DND-41 (cell line): ENCODE data around the gene NIPSNAP2.

Source experiments
- ATAC-seq: fragments of 200-7000 bp; cut with Tn5 transposase; 3 replicates; pipeline ENCODE4 v1.9.1; 2021; ENCODE audit warnings: low read depth; ENCODE audit not compliant: insufficient read depth
- DNase-seq: peaks from one replicate; pipeline ENCODE4 v3.0.0-alpha.2; 2020
- H2AFZ ChIP-seq: 2 replicates; pipeline ENCODE4 v1.6.0; 2012; ENCODE audit warnings: low read depth, low read length
- H3K27ac ChIP-seq: 2 replicates; pipeline ENCODE4 v1.5.1; 2012; ENCODE audit warnings: low read length, inconsistent platforms
- H3K27me3 ChIP-seq: fragments of 200-600 bp; sonication (generic); 2 replicates; pipeline ENCODE4 v1.6.0; 2012; ENCODE audit warnings: low read length, mild to moderate bottlenecking, inconsistent platforms; ENCODE audit not compliant: insufficient read depth, poor library complexity
- H3K36me3 ChIP-seq: 2 replicates; pipeline ENCODE4 v1.5.1; 2012; ENCODE audit warnings: low read length, inconsistent platforms; ENCODE audit not compliant: insufficient read depth
- H3K4me1 ChIP-seq: 2 replicates; pipeline ENCODE4 v1.5.1; 2012; ENCODE audit warnings: mild to moderate bottlenecking, low read length; ENCODE audit not compliant: insufficient read depth
- H3K4me2 ChIP-seq: 2 replicates; pipeline ENCODE4 v1.6.0; 2012; ENCODE audit warnings: mild to moderate bottlenecking, moderate library complexity, low read length, inconsistent platforms; ENCODE audit not compliant: insufficient read depth
- H3K4me3 ChIP-seq, 2 experiments: fragments of 200-600 bp in 1 of 2; shearing (Covaris generic) in 1 of 2; 2 replicates each; pipeline ENCODE4 v1.5.1; 2012 to 2016; ENCODE audit warnings: inconsistent platforms in 2 of 2, low read length in 2 of 2, mild to moderate bottlenecking in 2 of 2, low read depth in 1 of 2, moderate library complexity in 1 of 2
- H3K79me2 ChIP-seq: 2 replicates; pipeline ENCODE4 v1.6.0; 2012; ENCODE audit warnings: low read length, inconsistent platforms; ENCODE audit not compliant: insufficient read depth
- H3K9ac ChIP-seq: 2 replicates; pipeline ENCODE4 v1.6.0; 2012; ENCODE audit warnings: low read depth, mild to moderate bottlenecking, inconsistent platforms, low read length, moderate library complexity
- H3K9me3 ChIP-seq: 2 replicates; pipeline ENCODE4 v1.5.1; 2012; ENCODE audit warnings: low read length, moderate library complexity, mild to moderate bottlenecking, inconsistent platforms; ENCODE audit not compliant: insufficient read depth, severe bottlenecking
- H4K20me1 ChIP-seq: 2 replicates; pipeline ENCODE4 v1.6.0; 2012; ENCODE audit warnings: low read length; ENCODE audit not compliant: insufficient read depth
- EZH2 ChIP-seq: IDR thresholded peaks from 3 replicates; pipeline ENCODE4 v1.6.1; 2012; ENCODE audit warnings: borderline replicate concordance, low read depth, mild to moderate bottlenecking, moderate library complexity, low read length, inconsistent platforms; ENCODE audit not compliant: severe bottlenecking
- TF ChIP-seq, protein P1 (sequence below): IDR thresholded peaks from 2 replicates; pipeline ENCODE4 v1.5.1; 2012; ENCODE audit warnings: borderline replicate concordance, low read length, moderate library complexity, mild to moderate bottlenecking; ENCODE audit not compliant: poor library complexity, severe bottlenecking; ENCODE audit errors: extremely low read depth

The NIPSNAP2 gene

DNA sequence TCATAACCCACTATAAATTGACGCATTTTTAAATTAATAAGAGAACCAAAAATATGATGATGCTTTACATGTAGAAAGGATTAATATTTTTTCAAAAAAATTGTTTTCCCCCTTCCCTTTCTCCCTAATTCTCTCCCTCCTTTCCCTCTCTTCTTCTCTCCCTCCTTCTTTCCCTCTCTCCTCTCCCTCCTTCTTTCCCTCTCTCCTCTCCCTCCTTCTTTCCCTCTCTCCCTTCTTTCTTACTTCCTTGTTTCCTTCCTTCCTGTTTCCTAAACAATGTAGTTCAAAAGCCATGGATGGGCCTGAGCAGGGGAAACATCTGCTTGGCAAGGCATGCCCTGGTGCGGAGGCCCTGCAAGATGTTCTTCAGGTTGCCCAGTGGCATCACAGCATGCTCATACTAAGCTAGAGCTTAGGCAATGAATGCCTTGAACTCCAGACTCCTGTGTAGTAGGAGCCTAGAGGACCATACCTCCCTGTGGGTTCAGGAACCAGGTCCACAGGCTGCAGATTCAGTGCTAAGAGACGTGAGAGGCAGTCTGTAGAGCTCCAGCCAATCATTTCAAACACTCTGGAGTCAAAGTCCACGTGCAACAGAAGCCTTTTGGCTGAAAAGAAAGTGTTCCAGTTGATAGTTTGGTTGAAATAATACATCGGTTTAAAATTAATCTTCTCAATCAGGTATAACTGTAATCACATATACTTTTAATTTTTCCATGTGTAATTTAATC is 32.8 kb upstream of the NIPSNAP2 start:
- Histone ChIP-seq H3K4me1 (no peaks in the 10 kb centered on the region), H3K27ac (no peak overlapping the region), H3K9me3 (peaks cover 5% of the 10 kb centered on the region), H3K36me3 (no peaks in the 10 kb centered on the region; the same call in 1 of the 2 replicates), H3K4me3 (no peak overlapping the region), H3K79me2 (no peaks in the 10 kb centered on the region), H3K27me3 (no peaks in the 10 kb centered on the region), H3K9ac (no peak overlapping the region), H3K4me2 (no peak overlapping the region), H4K20me1 (no peaks in the 10 kb centered on the region), H2AFZ (no peak overlapping the region)
- TF ChIP-seq, protein P1, sequence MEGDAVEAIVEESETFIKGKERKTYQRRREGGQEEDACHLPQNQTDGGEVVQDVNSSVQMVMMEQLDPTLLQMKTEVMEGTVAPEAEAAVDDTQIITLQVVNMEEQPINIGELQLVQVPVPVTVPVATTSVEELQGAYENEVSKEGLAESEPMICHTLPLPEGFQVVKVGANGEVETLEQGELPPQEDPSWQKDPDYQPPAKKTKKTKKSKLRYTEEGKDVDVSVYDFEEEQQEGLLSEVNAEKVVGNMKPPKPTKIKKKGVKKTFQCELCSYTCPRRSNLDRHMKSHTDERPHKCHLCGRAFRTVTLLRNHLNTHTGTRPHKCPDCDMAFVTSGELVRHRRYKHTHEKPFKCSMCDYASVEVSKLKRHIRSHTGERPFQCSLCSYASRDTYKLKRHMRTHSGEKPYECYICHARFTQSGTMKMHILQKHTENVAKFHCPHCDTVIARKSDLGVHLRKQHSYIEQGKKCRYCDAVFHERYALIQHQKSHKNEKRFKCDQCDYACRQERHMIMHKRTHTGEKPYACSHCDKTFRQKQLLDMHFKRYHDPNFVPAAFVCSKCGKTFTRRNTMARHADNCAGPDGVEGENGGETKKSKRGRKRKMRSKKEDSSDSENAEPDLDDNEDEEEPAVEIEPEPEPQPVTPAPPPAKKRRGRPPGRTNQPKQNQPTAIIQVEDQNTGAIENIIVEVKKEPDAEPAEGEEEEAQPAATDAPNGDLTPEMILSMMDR: no peak
- TF ChIP-seq EZH2: no peak
- ATAC-seq (no peak), DNase-seq (no peak)

DNA sequence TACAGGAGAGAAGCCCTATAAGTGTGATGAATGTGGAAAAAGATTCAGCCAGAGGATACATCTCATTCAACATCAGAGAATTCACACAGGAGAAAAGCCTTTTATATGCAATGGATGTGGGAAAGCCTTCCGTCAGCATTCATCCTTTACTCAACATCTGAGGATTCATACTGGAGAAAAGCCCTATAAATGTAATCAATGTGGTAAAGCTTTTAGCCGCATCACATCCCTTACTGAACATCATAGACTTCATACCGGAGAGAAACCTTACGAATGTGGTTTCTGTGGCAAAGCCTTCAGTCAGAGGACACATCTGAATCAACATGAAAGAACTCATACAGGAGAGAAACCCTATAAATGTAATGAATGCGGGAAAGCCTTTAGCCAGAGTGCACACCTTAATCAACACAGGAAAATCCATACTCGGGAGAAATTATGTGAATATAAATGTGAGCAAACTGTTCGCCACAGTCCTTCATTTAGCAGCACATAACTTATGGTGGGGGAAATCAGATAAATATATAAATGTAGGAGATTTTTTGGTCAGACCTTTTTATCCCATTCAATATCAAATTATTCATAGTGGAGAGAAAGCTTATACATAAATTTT is 24.8 kb upstream of the NIPSNAP2 start:
- H3K9ac ChIP-seq: no peak overlapping the region
- no peak overlapping the region for H2AFZ ChIP-seq
- no peaks in the 10 kb centered on the region; the same call in 1 of the 2 replicates for H3K36me3 ChIP-seq
- peak; percentile 77 for ATAC-seq
- H3K4me1 ChIP-seq: no peaks in the 10 kb centered on the region
- H3K4me2 ChIP-seq: no peak overlapping the region
- TF ChIP-seq, protein P1: no peak
- no peak for TF ChIP-seq EZH2
- no peaks in the 10 kb centered on the region for H3K27me3 ChIP-seq
- H3K79me2 ChIP-seq: no peaks in the 10 kb centered on the region
- H3K4me3 ChIP-seq: no peak overlapping the region
- H4K20me1 ChIP-seq: no peaks in the 10 kb centered on the region
- no peak overlapping the region for H3K27ac ChIP-seq
- peaks cover 25% of the 10 kb centered on the region for H3K9me3 ChIP-seq
- DNase-seq: no peak

DNA sequence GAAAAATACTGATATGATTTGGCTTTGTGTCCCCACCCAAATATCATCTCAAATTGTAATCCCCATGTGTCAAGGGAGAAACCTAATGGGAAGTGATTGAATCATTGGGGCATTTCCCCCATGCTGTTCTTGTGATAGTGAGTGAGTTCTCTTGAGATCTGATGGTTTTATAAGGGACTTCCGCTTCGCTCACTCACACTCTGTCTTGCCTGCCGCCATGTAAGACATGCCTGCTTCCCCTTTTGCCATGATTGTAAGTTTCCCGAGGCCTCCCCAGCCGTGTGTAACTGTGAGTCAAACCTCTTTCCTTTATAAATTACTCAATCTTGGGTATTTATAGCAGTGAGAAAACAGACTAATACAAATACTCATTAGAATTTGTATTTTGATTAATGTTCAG is 17.8 kb upstream of the NIPSNAP2 start:
- no peak overlapping the region for H3K27ac ChIP-seq
- TF ChIP-seq EZH2: no peak
- TF ChIP-seq, protein P1: no peak
- H4K20me1 ChIP-seq: no peaks in the 10 kb centered on the region
- no peaks in the 10 kb centered on the region for H3K27me3 ChIP-seq
- no peaks in the 10 kb centered on the region; the same call in 1 of the 2 replicates for H3K36me3 ChIP-seq
- no peak overlapping the region for H3K4me2 ChIP-seq
- H3K4me3 ChIP-seq: no peak overlapping the region
- H3K9ac ChIP-seq: no peak overlapping the region
- peaks cover 6% of the 10 kb centered on the region; the same call in 1 of the 2 replicates for H3K4me1 ChIP-seq
- no peak overlapping the region for H2AFZ ChIP-seq
- ATAC-seq: no peak
- H3K9me3 ChIP-seq: no peaks in the 10 kb centered on the region
- H3K79me2 ChIP-seq: peaks cover 2% of the 10 kb centered on the region; the same call in 1 of the 2 replicates
- no peak for DNase-seq
